NCI-H82 treated with DMSO at 0.1 percent for 48 hours (cell line): ENCODE data around the gene SORCS3.

Experiments used
- DNase-seq: peaks from one replicate; lab custom pipeline; 2025; ENCODE audit not compliant: unreplicated experiment; lab: John Stamatoyannopoulos, UW

Gene SORCS3

GRCh38 chr10:104641187-104641936 lies at the start of gene SORCS3:
SORCS3 (plus strand) TSS chr10:104641290.
- DNase-seq: no peak

- no peak for DNase-seq
Observed at GRCh38 chr10:104591441-104591840, 49.6 kb upstream of the SORCS3 start.

GRCh38 chr10:104601166-104601565 lies 39.9 kb upstream of the SORCS3 start:
- no peak for DNase-seq

- DNase-seq: no peak
Observed at GRCh38 chr10:104608091-104608828, 32.8 kb upstream of the SORCS3 start.

GRCh38 chr10:104612571-104613205 lies 28.4 kb upstream of the SORCS3 start:
- DNase-seq: no peak

- DNase-seq: no peak
Observed at GRCh38 chr10:104613406-104613805, 27.7 kb upstream of the SORCS3 start.

- DNase-seq: no peak
Observed at GRCh38 chr10:104614245-104614831, 26.8 kb upstream of the SORCS3 start.

- DNase-seq: no peak
Observed at GRCh38 chr10:104615136-104615535, 26.0 kb upstream of the SORCS3 start.

- no peak for DNase-seq
Observed at GRCh38 chr10:104617831-104618230, 23.3 kb upstream of the SORCS3 start.

- DNase-seq: no peak
Observed at GRCh38 chr10:104622175-104622574, 18.9 kb upstream of the SORCS3 start.

GRCh38 chr10:104622598-104623209 lies 18.4 kb upstream of the SORCS3 start:
- no peak for DNase-seq

GRCh38 chr10:104630731-104631130 lies 10.4 kb upstream of the SORCS3 start:
- no peak for DNase-seq

GRCh38 chr10:104631946-104632345 lies 9.1 kb upstream of the SORCS3 start:
- DNase-seq: no peak

- DNase-seq: no peak
Observed at GRCh38 chr10:104638861-104639589, 2.1 kb upstream of the SORCS3 start.

GRCh38 chr10:104639590-104640338 lies 1.3 kb upstream of the SORCS3 start:
- no peak for DNase-seq

GRCh38 chr10:104640339-104641186 lies 527 bp upstream of the SORCS3 start:
- no peak for DNase-seq

- DNase-seq: no peak
Observed at GRCh38 chr10:104641937-104642657, 1.0 kb downstream of the SORCS3 start.

- peak; percentile 15 for DNase-seq
Observed at GRCh38 chr10:104642658-104643302, 1.7 kb downstream of the SORCS3 start.
